HG02938 (cell line): ENCODE data around the gene PDE7B.

Experiments
- ATAC-seq: cut with Tn5 transposase; IDR thresholded peaks from one replicate; pipeline ENCODE4 v1.9.1; 2021; ENCODE audit warnings: mild to moderate bottlenecking, moderate library complexity; ENCODE audit not compliant: unreplicated experiment

Gene PDE7B

DNA sequence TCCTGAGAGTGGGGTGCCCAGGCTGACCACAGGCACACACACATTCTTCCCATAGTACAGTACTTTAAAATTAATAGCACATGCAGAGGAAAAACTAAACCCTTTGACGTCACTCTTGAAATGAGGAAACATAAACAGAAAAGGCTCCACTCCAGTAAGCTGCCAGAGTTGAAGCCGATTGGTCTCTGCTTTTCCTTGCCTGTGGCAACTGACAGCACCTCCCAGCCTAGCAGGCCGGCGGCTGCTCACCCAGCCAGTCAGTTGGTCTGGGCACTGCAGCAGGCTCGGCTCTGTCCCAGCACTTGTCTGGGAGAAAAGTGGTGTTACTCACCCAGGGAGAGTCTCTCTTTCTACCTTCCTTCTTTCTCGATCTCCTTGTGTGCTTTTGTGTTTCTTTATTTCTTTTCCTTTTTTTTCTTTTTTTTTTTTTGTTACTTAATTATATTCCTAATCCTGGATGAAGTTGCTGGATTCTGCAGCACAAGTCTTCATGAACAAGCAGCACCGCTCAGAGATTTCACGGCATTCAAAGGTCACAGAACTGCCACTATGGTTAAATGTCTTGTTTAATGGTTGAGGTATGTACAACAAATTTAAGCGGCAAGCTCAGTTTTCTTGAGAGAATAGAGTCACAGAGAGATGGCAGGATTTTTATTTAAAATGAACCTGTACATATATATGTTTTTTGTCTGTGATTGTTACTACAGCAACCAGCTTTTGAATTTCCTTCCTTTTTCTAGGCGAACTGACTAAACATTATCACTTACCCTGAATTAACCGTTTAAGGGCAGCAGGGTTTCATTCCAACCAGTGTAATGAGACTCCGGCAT is at the start of gene PDE7B:
TSS of gene PDE7B (plus strand) at position 260 of the 830 bp plus-strand sequence.
- peak; percentile 71 for ATAC-seq

DNA sequence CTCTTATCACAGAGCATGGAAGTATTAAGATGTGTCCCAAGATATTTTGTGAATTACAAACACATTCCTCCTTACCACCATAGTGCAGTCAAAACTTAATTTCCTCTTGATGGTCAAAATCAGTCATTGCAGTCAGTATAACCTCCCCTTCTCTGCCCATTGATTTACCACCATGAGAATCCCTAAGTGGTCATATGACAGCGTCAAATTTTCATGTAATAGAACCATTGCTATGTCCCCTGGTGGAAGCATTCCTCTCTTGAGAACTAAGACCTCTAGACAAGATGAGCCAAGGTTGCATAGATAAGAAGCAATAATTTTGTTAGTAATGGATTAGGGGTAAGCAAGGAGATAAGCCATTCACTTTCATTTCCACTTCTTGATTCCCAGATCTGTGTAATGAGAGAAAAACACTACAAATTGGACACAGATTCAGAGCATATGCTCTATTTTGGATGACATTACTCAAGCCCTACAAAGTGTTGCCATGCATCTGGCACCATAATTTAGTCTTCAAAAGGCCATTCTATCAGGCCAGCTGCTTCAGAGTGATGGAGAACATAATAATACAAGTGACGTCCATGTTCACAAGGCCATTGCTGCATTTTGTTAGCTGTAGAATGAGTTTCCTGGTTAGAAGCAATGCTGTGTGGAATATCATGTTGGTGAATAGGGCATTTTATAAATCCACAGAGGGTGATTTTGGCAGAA is 49.6 kb upstream of the PDE7B start:
- ATAC-seq: no peak

DNA sequence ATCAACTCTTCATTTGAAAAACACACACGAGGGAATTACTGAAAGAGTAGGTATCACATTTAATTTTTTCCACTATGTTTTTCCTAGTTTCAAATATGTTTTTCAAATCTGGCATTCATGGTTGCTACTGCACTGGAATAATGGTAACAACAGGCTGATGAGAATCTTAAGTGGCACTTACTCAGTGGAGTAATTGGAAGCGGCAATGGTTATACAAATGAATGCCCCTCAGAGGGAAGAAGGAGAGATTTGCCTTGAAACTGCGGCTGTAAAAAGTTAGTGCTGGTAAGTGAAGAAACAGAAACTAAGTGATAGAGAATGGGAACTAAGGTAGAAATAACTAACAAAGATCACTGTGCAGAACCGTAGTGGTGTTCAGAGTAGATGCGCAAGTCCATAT is 41.0 kb upstream of the PDE7B start:
- ATAC-seq: no peak

DNA sequence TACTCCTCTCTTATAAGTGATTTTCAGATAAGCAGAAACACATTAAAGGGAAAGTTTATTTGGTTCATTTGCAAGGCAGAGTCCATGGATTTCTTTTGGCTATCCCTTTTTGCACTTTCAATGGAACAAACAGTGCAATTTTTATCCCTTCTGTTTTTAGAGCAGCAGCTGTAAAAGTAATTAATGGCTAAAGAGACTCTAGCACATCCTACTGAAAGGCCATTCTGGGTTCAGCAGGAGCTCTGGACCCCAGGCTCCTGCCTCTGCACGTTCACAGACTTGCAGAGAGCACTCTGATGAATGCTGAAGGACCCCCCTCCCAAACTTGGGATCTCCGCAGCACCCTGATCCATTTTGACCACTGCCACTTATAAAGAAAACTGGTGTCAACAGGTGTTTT is 40.3 kb upstream of the PDE7B start:
- no peak for ATAC-seq

DNA sequence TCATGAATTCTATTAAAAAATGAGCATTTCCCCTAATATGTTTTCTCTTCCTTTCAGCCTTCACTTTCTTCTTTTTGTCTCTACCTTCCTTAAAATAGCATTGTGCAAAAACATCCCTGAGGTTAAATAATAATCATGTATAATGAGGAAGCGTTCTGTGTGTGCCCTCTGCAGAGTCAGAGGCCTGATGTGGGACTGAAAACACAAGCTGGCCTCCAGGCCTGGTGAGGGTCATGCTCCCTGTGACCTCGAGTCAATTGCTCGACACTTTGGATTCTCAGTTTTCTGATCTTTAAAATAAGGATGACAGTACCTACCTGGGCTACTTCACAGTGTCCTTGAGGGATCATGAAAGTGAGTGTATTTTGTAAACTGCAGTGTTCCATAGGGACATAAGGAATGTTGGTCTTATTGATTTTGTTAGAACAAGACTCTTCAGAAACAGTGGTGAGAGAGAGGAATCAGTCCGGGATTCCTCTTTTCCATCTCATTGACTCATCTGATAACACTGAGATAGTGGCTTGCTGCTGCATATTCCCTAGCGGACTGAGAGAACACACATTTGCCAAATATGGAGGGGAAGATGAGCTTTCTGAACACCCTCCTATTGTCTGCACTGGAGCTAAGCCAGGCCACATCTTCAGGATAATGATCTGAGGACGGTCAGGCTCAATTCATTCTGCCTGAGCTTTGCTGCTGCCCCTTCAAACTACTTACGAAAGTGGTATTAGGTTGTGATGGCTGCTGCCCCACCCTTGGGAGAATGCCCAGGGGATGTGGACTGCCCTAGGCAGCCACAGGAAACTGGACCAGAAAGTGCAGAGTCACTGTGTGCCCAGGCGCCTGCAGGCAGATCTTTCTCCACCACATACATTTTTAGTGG is 39.6 kb upstream of the PDE7B start:
- ATAC-seq: no peak

DNA sequence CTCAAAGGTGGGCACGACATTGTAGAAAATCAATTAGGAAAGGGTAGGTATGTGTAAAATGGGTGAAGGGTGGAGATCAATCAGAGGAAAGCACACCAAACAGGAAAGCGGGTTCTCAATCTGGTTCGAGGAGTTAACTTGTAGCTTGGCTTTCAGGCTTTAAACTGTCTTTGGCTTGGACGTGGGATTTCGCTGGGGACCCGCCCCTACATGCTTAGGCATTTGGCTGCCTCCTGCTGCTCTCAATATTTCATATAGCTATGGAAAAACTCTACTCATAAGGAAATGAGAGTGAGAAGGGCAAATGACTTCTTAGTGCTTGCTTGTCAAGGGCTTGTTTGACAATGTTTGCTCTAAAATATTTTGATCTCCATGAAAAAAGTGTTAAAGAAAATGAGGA is 38.1 kb upstream of the PDE7B start:
- no peak for ATAC-seq

DNA sequence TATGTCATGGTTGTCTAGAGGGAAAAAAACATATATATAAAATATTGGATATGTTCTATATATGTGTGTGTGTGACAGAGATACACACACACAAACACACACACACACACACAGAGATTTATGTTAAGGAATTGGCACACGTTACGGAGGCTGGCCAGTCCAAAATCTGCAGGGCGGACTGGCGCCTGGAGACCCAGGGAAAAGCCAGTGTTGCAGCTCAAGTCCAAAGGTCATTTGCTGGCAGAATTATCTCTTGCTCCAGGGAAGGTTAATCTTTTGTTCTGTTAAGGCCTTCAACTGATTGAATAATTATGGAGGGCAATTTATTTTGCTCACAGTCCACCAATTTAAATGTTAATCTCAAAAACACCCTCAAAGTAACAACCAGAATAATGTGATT is 37.5 kb upstream of the PDE7B start:
- no peak for ATAC-seq

DNA sequence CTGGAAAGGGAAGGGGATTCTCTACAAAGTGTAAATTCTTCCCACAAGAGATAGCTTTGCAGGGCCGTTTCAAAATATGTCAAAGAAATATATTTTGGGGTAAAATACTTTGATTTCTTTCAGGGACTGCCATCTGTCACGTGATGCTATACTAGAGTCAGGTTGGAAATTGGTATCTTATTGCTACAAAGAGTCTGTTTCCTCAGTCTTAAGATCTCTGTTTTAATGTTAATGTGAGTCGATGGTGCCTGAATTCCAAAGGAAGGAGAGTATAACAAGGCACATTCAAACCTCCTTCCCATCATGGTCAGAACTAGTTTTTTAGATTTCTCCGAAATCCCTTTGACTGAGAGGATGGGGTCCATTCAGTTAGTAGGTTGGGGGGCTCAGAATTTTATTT is 36.3 kb upstream of the PDE7B start:
- ATAC-seq: no peak

DNA sequence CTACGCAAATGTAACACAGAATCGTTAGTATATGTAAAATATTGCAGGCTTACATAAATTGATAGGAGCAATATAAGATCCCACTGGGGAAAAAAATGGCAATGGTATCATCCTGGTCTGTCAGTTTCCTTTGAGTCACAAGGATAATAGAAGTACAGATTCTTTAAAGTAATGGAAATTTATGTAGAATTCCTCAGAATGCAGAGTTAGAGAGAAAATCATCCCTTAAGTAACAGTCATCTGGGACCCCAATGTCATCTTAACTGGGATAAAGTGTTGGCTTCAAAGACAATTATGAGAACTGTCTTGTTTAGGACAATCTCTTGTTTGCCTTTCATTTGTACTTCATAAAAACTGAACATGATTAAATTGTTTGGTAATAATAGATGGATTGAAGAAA is 34.5 kb upstream of the PDE7B start:
- no peak for ATAC-seq

DNA sequence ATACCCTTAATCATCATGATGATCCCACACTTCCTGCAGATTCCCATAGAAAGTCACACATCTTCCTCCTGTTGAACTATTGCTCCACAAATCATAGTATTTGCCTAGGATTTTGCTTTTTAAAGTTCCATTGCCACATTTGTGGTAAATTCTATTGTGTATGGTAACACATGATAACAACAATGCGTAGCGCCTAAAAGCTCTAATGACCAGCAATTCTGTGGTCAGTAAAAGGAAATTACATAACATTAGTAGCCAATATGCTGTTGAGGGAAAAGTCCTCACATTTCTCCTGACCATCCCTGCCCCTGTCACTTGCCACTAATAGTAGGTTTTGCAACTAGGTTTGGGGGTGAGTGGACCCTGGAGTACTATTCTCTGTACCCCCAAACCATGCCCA is 31.8 kb upstream of the PDE7B start:
- no peak for ATAC-seq

DNA sequence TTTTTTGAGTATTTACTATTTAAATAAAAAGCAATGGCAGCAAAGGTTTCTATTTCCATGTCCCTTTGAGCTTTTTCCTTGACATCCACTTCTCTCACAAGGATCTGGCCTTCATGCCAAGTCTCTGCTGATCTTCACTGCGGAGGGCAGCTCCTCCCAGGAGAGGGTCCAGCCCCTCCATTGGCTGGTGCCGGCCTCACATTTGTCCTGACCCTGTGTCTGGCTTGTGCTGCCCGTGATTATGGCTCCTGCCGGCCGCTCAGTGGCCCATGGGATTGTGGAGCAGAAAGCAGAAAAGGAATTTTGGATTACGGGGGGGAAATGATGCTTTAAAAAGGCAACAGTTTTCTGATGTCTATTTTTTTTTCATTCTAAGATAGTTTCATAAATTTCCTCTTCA is 31.2 kb upstream of the PDE7B start:
- no peak for ATAC-seq

DNA sequence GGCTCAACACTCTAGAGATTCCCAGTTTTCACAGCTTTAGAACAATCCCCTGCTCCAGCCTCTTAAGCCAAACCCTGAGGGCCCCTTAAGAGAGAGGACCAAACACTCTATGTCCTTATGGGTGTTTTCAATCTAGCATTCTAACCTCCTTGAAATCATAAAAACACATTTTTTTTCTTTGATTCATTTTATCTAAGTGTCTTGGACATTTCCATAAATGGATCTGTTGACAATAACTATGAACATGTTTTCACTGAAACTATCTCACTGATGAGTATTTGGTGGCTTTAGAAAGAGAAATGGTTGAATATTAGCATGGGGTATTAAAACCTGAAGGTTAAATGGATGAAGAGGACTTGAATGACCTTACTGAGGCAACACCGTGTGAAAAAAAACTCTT is 27.6 kb upstream of the PDE7B start:
- ATAC-seq: no peak

DNA sequence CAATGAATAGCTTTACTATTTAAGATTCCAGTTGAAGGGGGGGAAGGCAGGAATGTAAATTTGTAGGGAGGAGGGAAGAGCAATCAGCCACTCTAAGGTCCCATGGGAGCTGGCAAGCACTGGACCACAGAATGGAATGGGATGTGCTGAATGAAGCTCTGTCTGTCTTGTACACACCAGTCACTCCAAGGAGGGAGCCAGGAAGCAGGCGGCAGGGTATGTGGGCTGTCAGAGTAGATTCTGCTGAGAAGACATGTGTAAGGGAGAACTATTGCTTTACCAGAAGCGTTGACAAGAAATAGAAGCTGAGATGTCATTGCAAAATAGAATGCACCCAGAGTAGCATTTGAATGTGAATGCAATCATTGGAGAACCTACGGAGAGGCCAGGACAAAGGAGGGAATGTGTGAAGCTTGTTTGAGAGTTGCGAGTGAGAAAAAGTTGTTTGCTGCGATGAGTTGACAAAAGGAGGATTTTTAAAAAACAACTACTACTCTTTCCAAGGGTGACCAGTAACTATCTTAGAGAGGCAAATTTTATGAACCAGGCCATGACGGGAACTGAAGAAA is 25.2 kb upstream of the PDE7B start:
- no peak for ATAC-seq

DNA sequence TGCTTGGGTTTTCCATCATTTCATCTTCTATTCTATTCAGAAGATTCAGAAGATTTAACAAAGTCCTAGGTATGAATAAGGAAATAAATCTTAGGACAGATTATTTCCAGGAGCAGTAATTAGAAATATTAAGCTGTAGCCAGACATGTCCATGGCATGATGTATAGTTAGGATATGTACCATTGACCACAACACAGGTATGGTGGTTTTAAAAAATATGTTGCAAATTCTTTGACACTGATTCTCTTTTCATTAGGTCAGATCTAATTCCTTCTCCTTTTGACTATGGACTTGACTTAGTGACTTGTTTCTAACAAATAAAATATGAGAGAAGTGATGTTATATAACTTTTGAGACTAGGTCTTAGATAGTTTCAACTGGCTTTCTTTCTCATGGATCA is 23.5 kb upstream of the PDE7B start:
- no peak for ATAC-seq

DNA sequence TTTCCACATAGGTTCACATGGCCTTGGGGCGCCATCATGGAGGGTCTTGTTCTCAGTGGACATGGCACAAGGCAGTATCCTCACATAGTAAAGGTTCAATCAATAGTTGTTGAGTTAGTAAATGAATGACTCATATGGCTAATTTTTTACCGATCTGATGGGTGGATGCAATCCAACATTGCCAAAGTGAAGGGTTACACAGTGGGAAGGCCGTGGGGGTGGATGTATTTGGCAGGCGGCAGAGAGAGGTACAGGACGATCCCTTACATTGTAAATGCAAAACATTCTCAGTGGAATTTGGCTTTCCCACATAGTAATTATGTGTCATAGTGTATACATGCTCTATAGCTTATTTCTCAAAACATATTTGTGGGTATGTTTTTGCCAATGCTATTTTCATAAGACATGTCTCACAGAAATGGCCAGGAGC is 21.0 kb upstream of the PDE7B start:
- ATAC-seq: no peak

DNA sequence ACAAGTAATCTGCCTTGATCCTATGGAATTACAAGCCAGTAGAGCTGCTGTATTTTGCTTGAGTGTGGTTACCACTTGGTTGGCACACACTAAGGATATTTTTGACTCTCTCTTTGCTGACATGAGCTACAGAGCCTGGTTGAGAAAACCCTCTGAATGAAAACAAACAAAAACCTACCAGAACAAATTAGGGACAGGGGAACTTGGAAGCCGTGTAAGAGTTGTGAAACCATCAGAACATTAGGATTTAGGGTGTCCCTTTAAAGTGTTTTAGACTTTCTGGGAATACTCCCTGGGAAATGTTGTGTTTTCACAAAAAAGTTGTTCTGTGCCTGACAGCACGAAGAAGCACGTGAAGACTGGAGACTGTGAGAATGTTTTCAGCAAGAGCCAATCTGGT is 20.5 kb upstream of the PDE7B start:
- no peak for ATAC-seq

DNA sequence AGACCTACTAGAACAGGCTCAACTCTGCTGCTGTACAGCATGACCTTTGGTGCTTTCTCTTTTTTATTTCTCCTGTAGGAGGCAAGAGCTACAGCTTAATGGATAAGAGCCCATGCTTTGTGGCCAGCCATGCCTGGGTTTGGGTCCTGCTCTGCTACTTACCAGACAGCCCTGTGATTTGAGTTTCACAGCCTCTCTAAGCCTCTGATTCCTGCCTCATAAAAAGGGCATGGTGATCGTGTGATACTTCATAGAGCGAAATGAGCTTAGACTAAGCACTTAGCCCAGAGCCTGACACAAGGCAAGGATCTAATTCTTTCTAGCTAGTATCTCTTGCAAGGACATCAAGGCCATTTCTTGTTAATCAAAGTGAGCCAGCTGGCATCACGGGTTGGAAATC is 19.3 kb upstream of the PDE7B start:
- ATAC-seq: no peak

DNA sequence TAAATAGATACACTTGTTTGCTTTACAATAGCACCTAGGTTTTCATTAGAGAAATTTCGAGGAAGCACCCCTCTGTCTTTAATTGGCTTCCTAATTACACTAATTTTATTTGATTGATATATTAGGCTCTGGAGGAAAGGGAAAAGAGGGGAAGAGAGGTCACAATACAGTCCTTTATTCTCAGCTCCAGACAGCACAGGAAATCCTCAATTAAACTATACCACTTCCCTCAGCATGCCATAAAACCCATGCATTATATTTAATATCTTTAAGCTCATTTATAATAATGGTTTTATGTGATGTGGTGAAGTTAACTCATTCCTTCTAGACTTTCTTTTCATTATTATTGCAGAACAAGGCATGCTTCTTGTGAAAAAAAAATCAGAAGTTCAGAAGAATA is 17.7 kb upstream of the PDE7B start:
- ATAC-seq: no peak

DNA sequence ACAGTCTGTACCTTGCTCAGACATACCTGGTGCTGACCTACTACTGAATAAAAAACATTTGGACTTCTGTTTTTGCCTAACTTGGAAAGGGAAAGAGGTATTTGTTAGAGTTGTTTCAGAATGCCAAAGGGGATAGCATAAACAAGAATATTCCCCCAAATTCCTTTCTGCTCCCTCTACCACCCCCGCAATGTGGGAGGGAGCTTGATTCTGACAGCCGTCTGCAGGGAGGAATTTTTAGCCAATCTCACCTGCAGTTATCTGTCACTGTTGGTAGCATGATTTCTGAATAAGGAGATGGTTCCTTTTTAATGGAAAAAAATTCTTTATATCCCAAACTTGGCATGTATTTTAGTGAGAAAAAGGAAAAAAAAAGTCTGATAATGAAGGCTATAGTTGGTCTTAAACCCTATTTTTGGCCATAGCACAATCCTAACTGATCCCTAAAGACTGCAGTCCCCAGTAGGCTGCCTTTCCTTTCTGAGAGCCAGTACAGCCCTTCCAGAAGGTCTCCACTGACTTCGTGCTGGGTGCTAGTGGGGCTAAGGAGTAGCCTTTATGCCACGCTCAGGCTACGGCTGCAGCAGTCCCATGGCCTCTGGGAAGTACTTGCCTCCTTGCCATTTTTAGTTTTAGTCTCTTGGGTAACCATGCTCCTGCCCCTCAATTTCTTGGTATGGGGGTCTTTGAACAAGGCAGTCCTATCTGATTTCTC is 13.6 kb upstream of the PDE7B start:
- no peak for ATAC-seq

DNA sequence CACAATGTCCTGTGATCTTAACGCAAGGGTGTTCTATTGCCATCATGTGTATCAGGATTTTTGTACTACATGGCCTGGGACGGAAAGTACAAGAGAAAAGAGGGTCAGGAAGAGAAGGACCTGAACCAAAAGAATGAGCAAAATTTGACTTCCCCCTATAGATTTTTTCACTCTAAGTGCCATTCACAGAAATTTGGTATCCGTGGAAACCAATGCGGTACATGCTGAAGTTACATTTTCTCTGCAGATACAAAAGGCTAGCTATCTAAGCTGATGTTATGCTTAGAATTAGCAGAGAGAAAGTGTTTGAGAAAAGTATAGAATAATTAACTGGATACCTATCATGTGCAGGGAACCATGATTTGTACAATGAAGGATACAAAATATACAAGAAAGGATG is 12.4 kb upstream of the PDE7B start:
- ATAC-seq: no peak
